NOMO-1 treated with dmso at 0.1 percent for 144 hours (cell line): ENCODE measurements around the gene ADRB1.
A peak's percentile ranks its signal among the peaks of the same experiment; 100 is the strongest.

ENCODE experiments used
- DNase-seq: peaks from one replicate; lab custom pipeline; 2025; ENCODE audit not compliant: unreplicated experiment; lab: John Stamatoyannopoulos, UW

The ADRB1 gene

GRCh38 chr10:114043532-114044246, at the start of gene ADRB1:
TSS of gene ADRB1 (plus strand) at chr10:114043866. CDS start at chr10:114044133, 267 bp downstream.
- peak; percentile 32 for DNase-seq

DNA sequence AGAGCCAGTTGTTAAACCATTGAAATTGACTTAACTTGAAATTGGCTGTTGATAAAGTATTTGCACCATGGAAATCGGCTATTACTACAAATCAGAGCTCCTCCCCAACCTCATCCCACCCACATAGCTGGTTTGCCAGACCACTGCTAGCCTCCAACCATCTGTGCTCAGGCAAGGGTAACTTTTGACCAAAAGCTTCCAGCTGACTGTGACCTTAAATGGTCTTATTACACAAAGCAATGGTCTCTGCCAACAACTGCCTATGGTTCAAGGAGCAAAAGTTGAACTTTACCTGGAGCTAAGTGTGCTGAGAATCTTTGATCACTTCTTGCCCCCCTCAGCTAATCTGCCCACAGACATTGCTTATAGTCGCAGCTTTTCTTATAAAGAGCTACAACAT, 48.5 kb upstream of the ADRB1 start:
- DNase-seq, result no peak

GRCh38 chr10:113997428-113997827, 46.2 kb upstream of the ADRB1 start:
- no peak for DNase-seq

DNA sequence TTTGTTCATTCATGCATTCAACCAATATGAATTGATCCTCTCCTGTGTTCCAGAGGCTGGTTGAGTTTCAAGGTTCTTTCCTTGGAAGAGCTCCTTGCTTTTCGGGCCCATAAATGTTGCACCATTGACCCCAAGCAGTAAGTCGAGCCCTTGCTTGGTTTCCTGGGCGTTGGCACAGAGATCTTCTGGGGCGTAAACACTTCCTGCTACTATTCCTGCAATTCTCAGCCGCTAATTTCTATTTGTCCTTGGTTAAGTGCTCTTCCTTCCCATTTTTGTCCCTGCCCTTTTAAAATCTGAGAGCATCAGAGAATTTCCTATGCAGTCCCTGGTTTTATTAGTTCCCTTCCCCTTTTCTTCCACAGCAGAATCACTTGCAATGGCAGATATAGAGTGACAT, 44.1 kb upstream of the ADRB1 start:
- no peak for DNase-seq

DNA sequence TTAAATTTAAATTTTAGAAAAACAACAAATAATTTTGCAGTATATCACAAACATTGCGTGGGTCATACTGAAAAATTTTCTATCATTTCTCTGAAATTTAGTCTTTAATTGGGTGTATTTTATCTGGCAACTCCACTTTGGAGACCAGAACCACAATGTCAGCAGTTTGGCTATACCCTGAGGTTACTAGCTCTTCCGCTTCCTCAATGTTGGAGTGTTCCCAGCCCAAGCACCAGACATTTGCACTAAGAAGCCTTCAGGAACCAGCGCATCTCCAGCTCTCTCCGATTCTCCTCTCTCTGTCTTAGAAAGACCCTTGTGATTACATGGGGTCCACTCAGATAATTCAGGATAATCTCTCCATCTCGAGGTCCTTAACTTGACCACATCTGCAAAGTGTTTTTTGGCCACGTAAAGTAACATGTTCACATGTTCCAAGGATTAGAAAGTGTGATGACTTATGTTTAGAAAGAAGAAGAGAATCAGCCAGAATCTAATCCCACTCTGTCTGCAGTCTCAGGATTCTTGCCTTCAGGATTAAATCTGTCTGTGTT, 43.1 kb upstream of the ADRB1 start:
- DNase-seq, result no peak

DNA sequence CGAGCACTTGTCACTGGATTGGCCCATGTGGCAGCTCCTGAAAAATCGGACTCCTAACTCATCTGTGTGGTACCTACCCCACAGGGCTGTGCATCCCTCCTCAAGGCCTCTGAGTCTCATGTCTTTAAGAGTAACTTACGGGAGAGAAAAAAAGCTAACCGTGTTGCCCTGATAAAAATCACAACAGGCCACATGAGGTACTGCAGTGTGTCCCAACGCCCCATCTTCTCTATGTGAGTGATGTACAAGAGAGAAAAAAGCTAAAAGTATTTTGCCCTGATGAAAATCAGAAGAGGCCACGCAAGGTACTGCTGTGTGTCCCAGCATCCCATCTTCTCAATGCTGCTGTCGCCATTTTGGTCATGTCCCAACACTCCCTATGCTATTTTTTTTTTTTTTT, 41.2 kb upstream of the ADRB1 start:
- no peak for DNase-seq

DNA sequence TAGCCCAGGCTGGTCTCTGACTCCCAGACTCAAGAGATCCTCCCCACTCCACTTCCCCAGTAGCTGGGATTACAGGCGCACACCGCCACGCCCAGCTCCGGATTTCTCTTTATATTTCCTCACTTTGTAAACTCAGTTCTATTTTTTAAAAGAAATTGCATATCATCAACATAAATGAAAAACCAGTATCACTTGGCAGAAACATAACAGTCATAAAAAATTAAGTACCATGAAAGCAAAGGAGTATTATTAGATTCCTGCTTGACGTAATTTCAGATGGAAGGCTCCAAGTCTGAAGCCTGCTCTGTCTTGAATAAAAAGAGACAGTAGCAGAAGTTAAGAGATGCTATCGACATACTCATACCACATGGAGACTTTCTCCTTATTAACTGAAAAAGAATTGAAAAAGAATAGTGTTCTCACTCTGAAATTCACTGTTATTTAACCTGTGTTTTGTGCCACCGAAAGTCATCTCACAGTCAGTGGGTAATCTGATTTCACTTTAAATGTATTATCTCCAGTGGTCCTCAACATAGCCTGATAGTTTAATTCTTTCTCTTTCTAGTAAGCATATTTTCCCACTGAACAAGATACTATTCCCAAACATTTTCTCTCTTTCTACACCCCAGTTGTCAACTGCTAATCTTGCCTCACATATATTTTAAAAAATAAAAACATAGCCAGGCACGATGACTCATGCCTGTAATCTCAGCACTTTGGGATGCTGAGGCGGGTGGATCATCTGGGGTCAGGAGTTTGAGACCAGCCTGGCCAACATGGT, 40.3 kb upstream of the ADRB1 start:
- DNase-seq, result no peak

DNA sequence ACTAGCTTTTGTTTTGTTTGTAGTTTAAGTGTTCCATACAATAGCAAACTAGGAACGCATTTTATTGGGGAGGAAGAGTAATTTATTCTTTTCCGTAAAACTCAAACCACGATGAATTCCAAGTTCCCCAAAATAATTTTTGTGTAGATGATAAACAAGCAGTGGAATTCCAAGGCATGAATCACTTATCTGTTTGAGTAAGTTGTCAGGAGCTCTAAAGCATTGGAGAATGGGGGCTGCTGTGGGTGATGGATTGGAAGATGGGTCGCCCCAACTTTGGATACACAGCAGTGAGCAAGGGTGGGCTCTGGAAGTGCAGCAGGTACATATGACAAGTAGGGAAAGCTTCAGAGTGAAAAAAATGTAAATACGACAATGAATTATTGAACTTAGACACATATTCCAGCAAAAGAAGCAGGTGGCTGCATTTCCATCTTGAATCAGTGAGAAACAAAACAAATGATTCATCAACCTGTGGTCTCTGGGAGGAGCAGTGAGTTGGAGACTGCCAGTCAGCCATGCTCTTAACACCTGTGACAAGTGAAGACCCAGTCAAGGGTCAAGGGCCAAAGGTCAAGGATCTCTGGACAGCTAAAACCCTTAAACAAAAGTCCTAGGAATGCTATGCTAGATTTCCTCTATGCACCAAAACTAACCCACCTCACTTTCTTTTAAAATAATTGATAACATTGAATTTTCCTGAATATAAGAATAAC, 34.2 kb upstream of the ADRB1 start:
- no peak for DNase-seq

GRCh38 chr10:114010316-114010715, 33.4 kb upstream of the ADRB1 start:
- DNase-seq, result no peak

- DNase-seq, result no peak
Measured at GRCh38 chr10:114012650-114013049, 31.0 kb upstream of the ADRB1 start.

DNA sequence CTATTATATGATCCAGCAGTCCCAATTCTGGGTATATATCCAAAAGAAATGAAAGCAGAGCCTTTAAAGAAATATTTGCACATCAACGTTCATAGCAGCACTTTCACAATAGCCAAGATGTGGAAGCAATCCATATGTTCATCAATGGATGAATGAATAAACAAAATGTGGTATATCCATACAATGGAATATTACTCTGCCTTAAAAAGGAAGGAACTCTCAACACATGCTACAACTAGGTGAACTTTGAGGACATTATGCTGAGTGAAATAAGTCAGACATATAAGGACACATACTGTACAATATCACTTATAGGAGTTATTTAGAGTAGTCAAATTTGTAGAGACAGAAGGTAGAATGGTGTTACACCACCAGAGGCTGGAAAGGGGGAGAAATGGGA, 28.0 kb upstream of the ADRB1 start:
- no peak for DNase-seq

DNA sequence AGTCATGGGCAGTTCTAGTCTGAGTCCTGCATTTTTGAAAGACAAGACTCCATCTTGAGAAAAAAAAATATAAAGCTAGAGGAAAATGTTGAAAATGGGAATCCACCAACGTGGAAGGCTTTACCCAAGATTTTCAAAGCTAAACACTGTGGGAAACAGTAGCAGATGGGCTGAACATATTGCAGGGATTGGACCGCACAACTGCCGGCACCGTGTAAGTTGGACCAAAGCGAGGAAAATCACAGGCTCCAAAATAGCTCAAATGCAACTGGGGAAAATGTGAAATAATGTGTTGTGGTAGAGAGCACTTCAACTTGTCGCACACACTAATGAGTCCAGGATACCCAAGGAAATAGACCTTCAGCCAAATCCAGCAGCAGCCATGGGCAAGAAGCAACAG, 26.4 kb upstream of the ADRB1 start:
- no peak for DNase-seq

DNA sequence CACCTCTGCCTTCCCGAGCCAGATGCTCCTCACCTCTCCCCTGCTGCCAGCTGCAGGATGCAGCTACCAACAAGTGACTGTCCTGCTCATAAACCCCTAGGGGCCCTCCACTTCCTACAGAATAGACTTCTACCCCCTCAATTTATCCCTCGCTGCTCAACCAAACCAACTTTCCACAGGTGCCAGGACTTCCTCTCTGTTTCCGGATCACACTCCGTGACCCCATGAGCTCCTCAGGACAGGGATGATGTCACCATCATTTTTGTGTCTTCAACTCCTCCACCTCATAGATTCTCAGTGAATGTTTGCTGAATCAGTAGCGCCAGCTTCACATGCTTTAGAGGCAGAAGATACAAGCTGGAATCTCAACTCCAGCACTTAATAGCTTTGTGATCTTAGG, 25.8 kb upstream of the ADRB1 start:
- no peak for DNase-seq

DNA sequence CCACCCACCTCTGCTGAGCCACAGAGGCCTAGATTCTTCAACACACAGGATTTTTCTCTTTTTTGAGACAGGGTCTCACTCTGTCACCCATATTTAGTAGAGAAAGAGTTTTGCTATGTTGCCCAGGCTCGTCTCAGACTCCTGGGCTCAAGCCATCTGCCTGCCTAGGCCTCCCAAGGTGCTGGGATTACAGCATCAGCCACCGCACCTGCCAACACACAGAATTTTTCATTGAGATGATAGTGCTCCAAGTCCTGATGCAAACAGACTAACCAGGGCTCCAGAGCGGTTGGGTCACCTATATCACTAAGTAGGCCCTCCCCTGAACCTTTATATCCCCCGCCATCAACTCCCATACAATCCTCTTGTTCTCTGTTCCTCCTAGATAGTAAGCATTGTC, 24.4 kb upstream of the ADRB1 start:
- no peak for DNase-seq

DNA sequence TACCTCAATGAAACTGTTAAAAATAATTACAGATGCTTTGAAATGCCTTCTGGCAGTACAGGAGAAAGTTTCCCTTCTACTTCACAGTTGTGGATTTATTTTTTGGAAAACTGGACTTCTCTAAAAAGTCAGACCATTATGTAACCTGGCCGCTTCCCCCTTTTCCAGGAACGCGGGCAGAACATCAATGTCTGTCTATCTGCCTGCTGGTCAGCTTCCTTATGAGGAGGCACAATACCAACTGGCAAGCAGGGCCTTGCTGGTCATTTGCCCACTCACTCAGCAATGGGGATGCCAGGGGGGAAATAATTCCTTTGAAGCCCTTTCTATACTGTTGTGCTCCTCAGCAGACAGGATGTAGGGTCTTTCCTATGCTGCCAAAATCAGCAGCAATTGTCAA, 22.5 kb upstream of the ADRB1 start:
- no peak for DNase-seq

DNA sequence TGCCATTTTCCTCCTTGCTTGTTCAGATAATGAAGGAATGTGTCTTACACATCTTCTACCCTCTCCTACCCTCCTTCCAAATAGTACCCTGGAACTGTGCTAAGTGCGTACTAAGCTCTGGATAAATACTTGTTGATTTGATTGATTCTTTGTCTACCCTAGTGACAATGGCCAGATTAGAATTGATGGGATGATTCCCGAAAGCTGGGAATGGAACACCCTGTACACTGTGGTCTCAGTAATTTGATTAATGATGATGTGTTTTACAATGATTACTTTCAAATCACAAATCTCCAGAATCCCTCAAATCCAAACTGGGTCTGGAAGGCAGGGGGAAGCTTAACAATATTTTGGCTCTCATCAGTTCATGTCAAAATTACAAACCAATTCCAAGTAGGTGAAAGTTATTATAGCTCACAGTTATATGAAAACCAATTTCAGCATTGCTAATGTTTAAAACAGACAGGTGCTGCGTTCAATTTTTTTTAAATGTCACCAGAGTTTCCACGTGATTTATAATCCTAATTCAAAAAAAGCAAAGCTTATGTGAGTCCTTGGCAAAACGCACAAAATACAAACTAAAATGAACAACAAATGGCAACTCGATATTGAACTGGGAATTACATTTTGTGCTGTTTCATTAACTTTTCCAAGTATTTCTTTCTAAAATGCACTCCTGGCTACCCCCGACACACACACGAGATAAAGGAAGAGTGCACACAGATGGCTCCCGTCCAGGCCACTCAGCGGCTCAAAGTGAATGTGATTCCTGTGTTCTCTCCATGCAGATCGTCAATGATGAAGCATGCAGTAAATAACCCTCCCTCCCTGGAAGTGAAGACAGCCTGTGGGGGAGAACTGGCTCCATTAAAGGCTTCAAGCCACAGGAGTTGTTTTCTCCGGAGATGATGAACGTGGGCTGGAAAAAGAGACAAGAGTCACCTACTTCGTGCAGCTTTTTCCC, 21.7 kb upstream of the ADRB1 start:
- DNase-seq, result no peak

DNA sequence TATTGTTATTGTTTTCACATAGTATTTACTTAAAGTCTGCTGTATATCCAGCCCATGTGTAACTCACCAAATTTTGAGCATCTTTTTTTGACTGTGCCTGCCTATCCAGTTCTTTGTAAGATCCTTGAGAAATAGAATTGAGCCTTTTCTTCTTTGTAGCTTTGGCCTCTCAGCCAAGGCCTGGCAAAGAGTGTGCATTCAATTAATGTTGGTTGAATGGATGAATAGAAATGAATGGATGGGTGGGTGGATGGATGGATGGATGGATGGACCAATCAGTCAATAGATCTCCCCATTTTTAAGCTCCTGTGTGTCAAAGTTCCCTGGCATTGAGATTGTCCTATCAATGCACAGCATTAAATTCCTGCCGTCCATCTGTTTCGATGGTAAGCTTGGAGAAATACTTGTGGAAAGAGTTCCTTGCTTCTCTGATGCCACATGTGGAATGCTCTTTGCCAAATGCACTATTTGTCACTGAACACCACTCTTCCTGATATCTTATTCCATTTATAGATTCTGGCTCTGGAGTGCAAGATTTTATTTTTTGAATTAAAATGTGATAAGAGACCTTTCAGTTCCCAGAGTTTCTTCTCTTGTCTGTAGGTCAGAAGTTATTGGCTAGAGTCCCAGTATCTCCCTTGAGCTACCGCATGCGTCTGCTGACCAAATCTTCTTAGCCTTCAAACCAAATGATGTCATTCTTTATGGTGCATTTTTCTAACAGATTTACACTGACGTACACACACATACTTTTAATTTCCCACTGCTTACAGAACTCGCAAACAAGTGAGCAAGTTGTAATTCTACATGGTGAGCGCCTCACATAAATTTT, 20.7 kb upstream of the ADRB1 start:
- DNase-seq, result no peak

DNA sequence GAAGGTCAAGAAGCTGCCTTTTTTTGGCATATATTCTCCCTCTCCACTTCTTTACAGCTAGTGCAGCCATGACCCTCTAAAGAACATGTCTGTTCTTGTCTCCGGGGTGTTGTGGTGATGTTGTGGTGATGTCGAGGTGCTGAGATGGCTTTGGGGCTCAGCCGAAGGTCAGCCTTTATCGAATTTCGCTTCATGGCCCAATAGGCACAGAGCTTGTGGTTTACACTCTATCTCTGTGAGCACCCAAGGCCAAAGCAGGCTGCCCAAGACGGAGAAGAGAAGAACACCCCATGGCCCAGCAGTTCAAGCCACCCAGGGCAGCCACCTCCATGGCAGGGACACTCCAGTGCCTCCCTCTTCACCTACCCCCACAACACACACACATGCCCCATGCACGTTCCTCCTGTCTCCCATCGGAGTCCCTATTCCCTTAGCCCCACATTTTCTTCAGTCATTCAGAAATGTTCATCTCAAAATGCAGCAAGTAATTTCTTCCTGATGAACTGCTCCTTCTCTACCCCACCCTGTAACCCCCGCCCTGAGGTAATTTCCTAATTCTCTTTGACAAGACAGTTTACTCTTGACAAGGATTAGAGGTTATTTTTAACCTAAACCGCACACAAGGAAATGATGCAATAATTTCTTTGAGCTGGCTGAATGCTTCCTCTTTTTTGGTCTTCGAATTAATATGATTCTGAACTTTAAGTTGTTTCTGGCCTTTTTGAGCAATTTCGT, 18.6 kb upstream of the ADRB1 start:
- DNase-seq, result peak; percentile 88

DNA sequence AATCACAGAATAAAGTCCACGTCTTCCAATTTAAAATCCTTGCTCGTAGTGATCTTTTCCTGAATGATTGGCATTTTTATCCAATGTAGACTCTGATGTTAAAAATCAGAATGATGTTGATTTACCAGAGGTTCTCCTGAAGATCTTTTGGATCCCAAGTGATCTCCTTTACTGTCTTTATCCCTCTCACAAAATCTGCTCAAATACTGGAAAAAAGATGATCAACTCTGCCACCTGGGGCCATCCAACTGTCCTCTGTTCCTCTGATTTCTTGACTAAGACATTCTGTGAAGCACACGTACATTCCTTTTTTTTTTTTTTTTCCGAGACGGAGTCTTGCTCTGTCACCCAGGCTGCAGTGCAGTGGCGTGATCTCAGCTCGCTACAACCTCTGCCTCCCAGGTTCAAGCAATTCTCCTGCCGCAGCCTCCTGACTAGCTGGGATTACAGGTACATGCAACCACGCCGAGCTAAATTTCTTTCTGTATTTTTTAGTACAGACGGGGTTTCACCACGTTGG, 18.0 kb upstream of the ADRB1 start:
- no peak for DNase-seq
